IMR-90 (cell line): ENCODE data around the gene RAB8A. TPM values are rescaled to one million over a fixed set of nuclear protein-coding genes. Genes with fewer than 3 reads are reported as not detected.

Source experiments
- ATAC-seq: fragments of 200-7000 bp; cut with Tn5 transposase; 2 replicates; pipeline ENCODE4 v1.9.1; 2020; ENCODE audit warnings: low read depth, mild to moderate bottlenecking, moderate library complexity
- BruUV-seq: library from RNA; stranded (reverse); fragments of 400-500 nt; replicated peaks from 2 replicates; lab custom pipeline; 2021; lab: Mats Ljungman, UMichigan
- CTCF ChIA-PET: fragments of 300-600 bp; formaldehyde crosslinking; extraction: SDS; loops from one replicate; lab custom pipeline; 2021; ENCODE audit warnings: antibody characterized with exemption; lab: Yijun Ruan, JAX
- POLR2A ChIA-PET: fragments of 300-600 bp; sonication (Branson Sonifier 250); formaldehyde crosslinking; loops from one replicate; lab custom pipeline; 2022; ENCODE audit warnings: antibody characterized with exemption; ENCODE audit not compliant: unreplicated experiment; lab: Charles Lee
- DNase-seq: peaks from one replicate; pipeline ENCODE4 v3.0.0; 2013
- H2AFZ ChIP-seq: replicated peaks from 2 replicates; pipeline ENCODE3; 2013; ENCODE audit warnings: low read length, mild to moderate bottlenecking; ENCODE audit not compliant: poor library complexity
- H2AK5ac ChIP-seq: 2 replicates; pipeline ENCODE4 v1.6.1; 2013; ENCODE audit warnings: low read depth, low read length, inconsistent platforms
- H2AK9ac ChIP-seq: replicated peaks from 2 replicates; pipeline ENCODE3; 2013; ENCODE audit warnings: mild to moderate bottlenecking, low read depth, low read length, moderate library complexity; ENCODE audit not compliant: poor library complexity
- H2BK120ac ChIP-seq: 2 replicates; pipeline ENCODE4 v1.6.1; 2013; ENCODE audit warnings: low read depth, low read length, inconsistent platforms
- H2BK15ac ChIP-seq: 3 replicates; pipeline ENCODE4 v1.6.1; 2013; ENCODE audit warnings: low read depth, low read length, inconsistent platforms
- H2BK20ac ChIP-seq: 2 replicates; pipeline ENCODE4 v1.6.1; 2013; ENCODE audit warnings: low read depth, mild to moderate bottlenecking, inconsistent platforms, low read length, moderate library complexity
- H2BK5ac ChIP-seq: 2 replicates; pipeline ENCODE4 v1.6.1; 2013; ENCODE audit warnings: mild to moderate bottlenecking, low read depth, low read length, inconsistent platforms; ENCODE audit not compliant: poor library complexity, severe bottlenecking
- H3K14ac ChIP-seq: replicated peaks from 2 replicates; pipeline ENCODE4 v1.6.1; 2013; ENCODE audit warnings: low read depth, low read length, inconsistent platforms
- H3K18ac ChIP-seq: 2 replicates; pipeline ENCODE4 v1.6.1; 2013; ENCODE audit warnings: low read depth, low read length, control low read depth
- H3K23ac ChIP-seq: 2 replicates; pipeline ENCODE4 v1.6.1; 2013; ENCODE audit warnings: low read depth, low read length, inconsistent platforms
- H3K27ac ChIP-seq: 2 replicates; pipeline ENCODE4 v1.5.1; 2013; ENCODE audit warnings: mild to moderate bottlenecking, control low read depth, low read length; ENCODE audit not compliant: insufficient read depth
- H3K27me3 ChIP-seq: 2 replicates; pipeline ENCODE4 v1.6.1; 2013; ENCODE audit warnings: low read length; ENCODE audit not compliant: control insufficient read depth, insufficient read depth
- H3K36me3 ChIP-seq: 2 replicates; pipeline ENCODE4 v1.6.1; 2013; ENCODE audit warnings: low read length, mixed read lengths; ENCODE audit not compliant: control insufficient read depth, insufficient read depth
- H3K4ac ChIP-seq: 2 replicates; pipeline ENCODE4 v1.6.1; 2013; ENCODE audit warnings: low read depth, low read length, inconsistent platforms
- H3K4me1 ChIP-seq: 2 replicates; pipeline ENCODE4 v1.6.1; 2013; ENCODE audit warnings: low read length, mixed read lengths; ENCODE audit not compliant: control insufficient read depth, insufficient read depth
- H3K4me2 ChIP-seq: 2 replicates; pipeline ENCODE4 v1.6.1; 2013; ENCODE audit warnings: low read depth, mild to moderate bottlenecking, control low read depth, low read length, moderate library complexity
- H3K4me3 ChIP-seq: 2 replicates; pipeline ENCODE4 v1.5.1; 2013; ENCODE audit warnings: low read depth, mild to moderate bottlenecking, control low read depth, low read length, moderate library complexity; ENCODE audit not compliant: insufficient read depth
- H3K56ac ChIP-seq: 2 replicates; pipeline ENCODE4 v1.6.1; 2013; ENCODE audit warnings: low read length, inconsistent platforms; ENCODE audit not compliant: insufficient read depth; ENCODE audit errors: extremely low read depth
- H3K79me1 ChIP-seq, 2 experiments: 2 replicates each; pipeline ENCODE4 v1.6.1; 2013; ENCODE audit warnings: low read length in 2 of 2, inconsistent platforms in 1 of 2, low read depth in 1 of 2
- H3K9ac ChIP-seq: 2 replicates; pipeline ENCODE4 v1.6.1; 2013; ENCODE audit warnings: low read depth, low read length, control low read depth
- H3K9me1 ChIP-seq: 2 replicates; pipeline ENCODE4 v1.6.1; 2013; ENCODE audit warnings: low read length, inconsistent platforms; ENCODE audit not compliant: insufficient read depth
- H3K9me3 ChIP-seq: 2 replicates; pipeline ENCODE4 v1.6.1; 2013; ENCODE audit warnings: low read length; ENCODE audit not compliant: control insufficient read depth, insufficient read depth
- H4K20me1 ChIP-seq: 2 replicates; pipeline ENCODE4 v1.6.1; 2013; ENCODE audit warnings: low read length, inconsistent platforms; ENCODE audit not compliant: insufficient read depth
- H4K5ac ChIP-seq: 2 replicates; pipeline ENCODE4 v1.6.1; 2013; ENCODE audit warnings: mild to moderate bottlenecking, low read depth, low read length, control low read depth
- H4K8ac ChIP-seq, 2 experiments: 2 replicates each; pipeline ENCODE4 v1.6.1; 2013; ENCODE audit warnings: low read depth in 2 of 2, low read length in 2 of 2, control low read depth in 1 of 2, inconsistent platforms in 1 of 2
- H4K91ac ChIP-seq: 2 replicates; pipeline ENCODE4 v1.6.1; 2013; ENCODE audit warnings: low read depth, low read length, inconsistent platforms; ENCODE audit not compliant: insufficient read depth
- BHLHE40 ChIP-seq: fragments of 150-350 bp; IDR thresholded peaks from 2 replicates; pipeline ENCODE4 v1.6.1; 2016; ENCODE audit warnings: mild to moderate bottlenecking, low read depth, low read length
- CEBPB ChIP-seq: IDR thresholded peaks from 2 replicates; pipeline ENCODE4 v1.6.1; 2012; ENCODE audit warnings: low read depth, low read length, improper control_type of control experiment
- CHD1 ChIP-seq: IDR thresholded peaks from 2 replicates; pipeline ENCODE4 v1.6.1; 2012; ENCODE audit warnings: low read depth, low read length, improper control_type of control experiment
- FOS ChIP-seq: fragments of 150-350 bp; IDR thresholded peaks from 2 replicates; pipeline ENCODE4 v1.6.1; 2016; ENCODE audit warnings: low read depth, low read length
- MAFK ChIP-seq: IDR thresholded peaks from 2 replicates; pipeline ENCODE4 v1.6.1; 2012; ENCODE audit warnings: low read depth, low read length, improper control_type of control experiment
- MAZ ChIP-seq: IDR thresholded peaks from 2 replicates; pipeline ENCODE4 v1.6.1; 2012; ENCODE audit warnings: low read depth, mild to moderate bottlenecking, low read length, improper control_type of control experiment, moderate library complexity, borderline replicate concordance
- MXI1 ChIP-seq: IDR thresholded peaks from 2 replicates; pipeline ENCODE4 v1.6.1; 2012; ENCODE audit warnings: low read depth, mild to moderate bottlenecking, low read length, moderate library complexity, borderline replicate concordance
- NFE2L2 ChIP-seq: fragments of 150-350 bp; IDR thresholded peaks from 2 replicates; pipeline ENCODE4 v1.6.1; 2016; ENCODE audit warnings: low read depth, mild to moderate bottlenecking, low read length
- POLR2A ChIP-seq: IDR thresholded peaks from 2 replicates; pipeline ENCODE4 v1.6.1; 2012; ENCODE audit warnings: mild to moderate bottlenecking, low read depth, low read length
- RAD21 ChIP-seq: IDR thresholded peaks from 2 replicates; pipeline ENCODE4 v1.6.1; 2012; ENCODE audit warnings: low read length, improper control_type of control experiment
- RCOR1 ChIP-seq: IDR thresholded peaks from 2 replicates; pipeline ENCODE4 v1.6.1; 2012; ENCODE audit warnings: mild to moderate bottlenecking, low read length, improper control_type of control experiment; ENCODE audit not compliant: insufficient replicate concordance
- RFX5 ChIP-seq: IDR thresholded peaks from 2 replicates; pipeline ENCODE4 v1.8.0; 2012; ENCODE audit warnings: low read depth, mild to moderate bottlenecking, low read length, moderate library complexity
- SMC3 ChIP-seq: fragments of 150-350 bp; IDR thresholded peaks from 2 replicates; pipeline ENCODE4 v1.6.1; 2016; ENCODE audit warnings: low read depth, mild to moderate bottlenecking, antibody characterized with exemption, low read length, moderate library complexity
- WGBS, 2 experiments: methylation state at CpG; one replicate each; pipeline versions ENCODE4 v1.1.5 to v1.1.7; 2013; ENCODE audit warnings: missing lambda C conversion rate in 2 of 2; ENCODE audit not compliant: insufficient read length in 1 of 2; ENCODE audit errors: extremely low coverage in 2 of 2; 5-methylcytosine and 5-hydroxymethylcytosine counted together
- dilution Hi-C: fragments of 300-500 bp; cut with HindIII; formaldehyde crosslinking; loops from one replicate; pipeline ENCODE4 v1.14.3; 2018; ENCODE audit warnings: low sequenced_read_pairs; ENCODE audit not compliant: unreplicated experiment
- in situ Hi-C: fragments of 300-500 bp; cut with MboI; formaldehyde crosslinking; loops from 3 replicates; pipeline ENCODE4 v1.14.3; 2019; ENCODE audit warnings: low sequenced_read_pairs, inconsistent platforms, mixed read lengths
- intact Hi-C: fragments of 100-400 bp; cut with micrococcal nuclease; formaldehyde crosslinking; loops from 2 replicates; pipeline ENCODE4 v1.10.0; 2022
- polyA plus RNA-seq, 3 experiments: library from polyadenylated mRNA; depleted of rRNA; stranded (reverse); fragments of >200 nt; gene quantifications; 2 replicates each; pipeline ENCODE4 v1.2.3, GENCODE V29; 2012; ENCODE audit warnings: low replicate concordance in 1 of 3
- total RNA-seq: library from RNA; depleted of rRNA; stranded (reverse); fragments of >200 nt; gene quantifications from 2 replicates; pipeline ENCODE4 v1.2.3, GENCODE V29; 2012
- TF ChIP-seq, protein P1 (sequence below): fragments of 150-350 bp; IDR thresholded peaks from 2 replicates; pipeline ENCODE4 v1.6.1; 2016; ENCODE audit warnings: low read depth, mild to moderate bottlenecking, low read length, moderate library complexity, borderline replicate concordance
- TF ChIP-seq, protein P2 (sequence below): conservative IDR thresholded peaks from 2 replicates; pipeline ENCODE4 v1.5.1; 2012; ENCODE audit warnings: mild to moderate bottlenecking, low read depth, low read length, improper control_type of control experiment
- TF ChIP-seq, protein P3 (sequence below): fragments of 150-350 bp; IDR thresholded peaks from 2 replicates; pipeline ENCODE4 v1.6.1; 2017; ENCODE audit warnings: mild to moderate bottlenecking, antibody characterized with exemption, low read length, low read depth

RAB8A gene
- total and polyA plus RNA-seq, 2 of the 4 experiments (the other 2 are of a cell fraction), result 64.5 to 135 TPM

DNA sequence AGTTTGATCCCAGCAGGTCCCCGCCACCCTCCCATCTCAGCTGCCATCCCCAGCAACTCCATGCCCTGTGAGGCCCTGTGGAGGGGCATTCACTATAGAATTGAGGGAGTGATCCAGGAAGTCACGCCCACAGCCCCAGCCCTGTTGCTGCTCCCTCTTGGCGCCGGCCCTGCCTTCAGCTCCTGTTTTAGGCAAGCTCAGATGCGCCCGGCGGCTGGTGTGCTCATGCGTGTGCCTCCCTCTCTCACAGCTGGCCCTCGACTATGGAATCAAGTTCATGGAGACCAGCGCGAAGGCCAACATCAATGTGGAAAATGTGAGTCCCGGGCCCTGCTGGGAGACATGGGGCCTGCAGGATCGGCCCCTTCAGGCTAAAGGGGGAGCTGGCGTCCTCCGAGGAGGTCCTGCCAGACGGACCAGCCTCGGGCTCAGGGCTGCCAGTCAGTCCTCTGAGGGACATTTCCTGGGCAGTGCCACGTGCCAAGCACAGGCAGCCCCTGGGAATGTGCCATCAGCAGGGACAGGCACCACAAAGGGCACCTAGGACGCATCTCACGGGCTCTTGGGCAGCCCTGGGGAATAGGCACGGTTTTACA is 16.2 kb downstream of the RAB8A start:
- H3K79me1 ChIP-seq, result peaks cover 5 to 16% of the 10 kb centered on the region in 2 experiments
- POLR2A ChIA-PET, result no interaction called here
- no peaks in the 10 kb centered on the region for H3K9me1 ChIP-seq
- H2BK5ac ChIP-seq, result no peak overlapping the region
- peaks cover 80% of the 10 kb centered on the region for H3K36me3 ChIP-seq
- no peak overlapping the region for H3K56ac ChIP-seq
- TF ChIP-seq, protein P1, sequence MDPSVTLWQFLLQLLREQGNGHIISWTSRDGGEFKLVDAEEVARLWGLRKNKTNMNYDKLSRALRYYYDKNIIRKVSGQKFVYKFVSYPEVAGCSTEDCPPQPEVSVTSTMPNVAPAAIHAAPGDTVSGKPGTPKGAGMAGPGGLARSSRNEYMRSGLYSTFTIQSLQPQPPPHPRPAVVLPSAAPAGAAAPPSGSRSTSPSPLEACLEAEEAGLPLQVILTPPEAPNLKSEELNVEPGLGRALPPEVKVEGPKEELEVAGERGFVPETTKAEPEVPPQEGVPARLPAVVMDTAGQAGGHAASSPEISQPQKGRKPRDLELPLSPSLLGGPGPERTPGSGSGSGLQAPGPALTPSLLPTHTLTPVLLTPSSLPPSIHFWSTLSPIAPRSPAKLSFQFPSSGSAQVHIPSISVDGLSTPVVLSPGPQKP, result no peak
- TF ChIP-seq NFE2L2, result no peak
- TF ChIP-seq, protein P2, sequence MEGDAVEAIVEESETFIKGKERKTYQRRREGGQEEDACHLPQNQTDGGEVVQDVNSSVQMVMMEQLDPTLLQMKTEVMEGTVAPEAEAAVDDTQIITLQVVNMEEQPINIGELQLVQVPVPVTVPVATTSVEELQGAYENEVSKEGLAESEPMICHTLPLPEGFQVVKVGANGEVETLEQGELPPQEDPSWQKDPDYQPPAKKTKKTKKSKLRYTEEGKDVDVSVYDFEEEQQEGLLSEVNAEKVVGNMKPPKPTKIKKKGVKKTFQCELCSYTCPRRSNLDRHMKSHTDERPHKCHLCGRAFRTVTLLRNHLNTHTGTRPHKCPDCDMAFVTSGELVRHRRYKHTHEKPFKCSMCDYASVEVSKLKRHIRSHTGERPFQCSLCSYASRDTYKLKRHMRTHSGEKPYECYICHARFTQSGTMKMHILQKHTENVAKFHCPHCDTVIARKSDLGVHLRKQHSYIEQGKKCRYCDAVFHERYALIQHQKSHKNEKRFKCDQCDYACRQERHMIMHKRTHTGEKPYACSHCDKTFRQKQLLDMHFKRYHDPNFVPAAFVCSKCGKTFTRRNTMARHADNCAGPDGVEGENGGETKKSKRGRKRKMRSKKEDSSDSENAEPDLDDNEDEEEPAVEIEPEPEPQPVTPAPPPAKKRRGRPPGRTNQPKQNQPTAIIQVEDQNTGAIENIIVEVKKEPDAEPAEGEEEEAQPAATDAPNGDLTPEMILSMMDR, result no peak
- no peak for TF ChIP-seq CHD1
- TF ChIP-seq MAZ, result no peak
- TF ChIP-seq FOS, result no peak
- no peak for TF ChIP-seq MXI1
- no peak for TF ChIP-seq BHLHE40
- TF ChIP-seq SMC3, result no peak
- TF ChIP-seq POLR2A, result no peak
- no peak for TF ChIP-seq MAFK
- TF ChIP-seq RFX5, result no peak
- TF ChIP-seq RAD21, result no peak
- TF ChIP-seq, protein P3, sequence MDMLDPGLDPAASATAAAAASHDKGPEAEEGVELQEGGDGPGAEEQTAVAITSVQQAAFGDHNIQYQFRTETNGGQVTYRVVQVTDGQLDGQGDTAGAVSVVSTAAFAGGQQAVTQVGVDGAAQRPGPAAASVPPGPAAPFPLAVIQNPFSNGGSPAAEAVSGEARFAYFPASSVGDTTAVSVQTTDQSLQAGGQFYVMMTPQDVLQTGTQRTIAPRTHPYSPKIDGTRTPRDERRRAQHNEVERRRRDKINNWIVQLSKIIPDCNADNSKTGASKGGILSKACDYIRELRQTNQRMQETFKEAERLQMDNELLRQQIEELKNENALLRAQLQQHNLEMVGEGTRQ, result no peak
- no peak for TF ChIP-seq CEBPB
- no peak for TF ChIP-seq RCOR1
- peak overlapping the region; percentile 55 for H2AK9ac ChIP-seq
- dilution Hi-C loops, result no loop called here
- H2BK20ac ChIP-seq, result no peak overlapping the region
- no peak overlapping the region for H2AFZ ChIP-seq
- DNase-seq (no peak), ATAC-seq (no peak)
- no peaks in the 10 kb centered on the region for H3K27me3 ChIP-seq
- BruUV-seq, result no TSS peak
- no peak overlapping the region for H4K8ac ChIP-seq
- no peaks in the 10 kb centered on the region for H3K4me1 ChIP-seq
- no peak overlapping the region for H3K27ac ChIP-seq
- no peak overlapping the region for H2AK5ac ChIP-seq
- H3K18ac ChIP-seq, result no peak overlapping the region
- no peak overlapping the region for H4K91ac ChIP-seq
- no peaks in the 10 kb centered on the region for H3K9me3 ChIP-seq
- in situ Hi-C loops, result no loop called here
- no peak overlapping the region for H2BK15ac ChIP-seq
- CTCF ChIA-PET, result interaction anchor here (0.6 kb wide), 1 partner anchor 119 kb away, joined by 3 read pairs; no protein-coding TSS in a partner anchor
- H3K23ac ChIP-seq, result no peak overlapping the region
- no peak overlapping the region for H2BK120ac ChIP-seq
- WGBS, 2 experiments, result 95% methylated on average over 17 of the region's 21 CpGs; no CpG with 5 or more reads in 1 of the 2 experiments
- no peak overlapping the region for H4K5ac ChIP-seq
- H3K4ac ChIP-seq, result no peak overlapping the region
- H3K14ac ChIP-seq, result no peak overlapping the region
- no peak overlapping the region for H3K4me3 ChIP-seq
- H3K9ac ChIP-seq, result no peak overlapping the region
- H3K4me2 ChIP-seq, result no peak overlapping the region
- intact Hi-C loops, result no loop called here
- peaks cover 5% of the 10 kb centered on the region for H4K20me1 ChIP-seq
